Measurements from ENCODE around the gene ASTL.

DNA sequence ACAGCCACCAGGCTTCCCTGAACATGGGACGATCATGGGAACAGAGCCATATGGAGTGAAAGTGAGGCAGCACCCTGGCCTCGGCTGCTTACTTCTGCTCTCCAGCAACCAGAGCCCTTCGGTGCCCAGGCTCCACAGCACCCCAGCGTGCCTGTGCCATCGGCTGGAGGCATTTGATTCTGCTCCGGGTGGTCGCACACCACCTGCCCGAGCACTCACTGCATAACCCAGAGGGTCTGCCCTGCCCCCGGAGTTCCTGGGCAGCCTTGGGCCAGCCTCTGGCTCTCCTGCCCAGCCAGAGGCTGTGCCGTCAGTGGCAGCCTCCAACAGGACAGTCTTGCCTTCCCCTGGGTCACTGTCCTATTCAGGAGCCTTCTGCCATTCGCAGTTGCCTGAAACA is 3.9 kb downstream of the ASTL start:
- TF ChIP-seq EZH2 (IDR thresholded peaks at IDR 0.05; ENCODE audit: borderline replicate concordance, low read depth, low read length, severe bottlenecking), result no peak
- TF ChIP-seq, protein P1, sequence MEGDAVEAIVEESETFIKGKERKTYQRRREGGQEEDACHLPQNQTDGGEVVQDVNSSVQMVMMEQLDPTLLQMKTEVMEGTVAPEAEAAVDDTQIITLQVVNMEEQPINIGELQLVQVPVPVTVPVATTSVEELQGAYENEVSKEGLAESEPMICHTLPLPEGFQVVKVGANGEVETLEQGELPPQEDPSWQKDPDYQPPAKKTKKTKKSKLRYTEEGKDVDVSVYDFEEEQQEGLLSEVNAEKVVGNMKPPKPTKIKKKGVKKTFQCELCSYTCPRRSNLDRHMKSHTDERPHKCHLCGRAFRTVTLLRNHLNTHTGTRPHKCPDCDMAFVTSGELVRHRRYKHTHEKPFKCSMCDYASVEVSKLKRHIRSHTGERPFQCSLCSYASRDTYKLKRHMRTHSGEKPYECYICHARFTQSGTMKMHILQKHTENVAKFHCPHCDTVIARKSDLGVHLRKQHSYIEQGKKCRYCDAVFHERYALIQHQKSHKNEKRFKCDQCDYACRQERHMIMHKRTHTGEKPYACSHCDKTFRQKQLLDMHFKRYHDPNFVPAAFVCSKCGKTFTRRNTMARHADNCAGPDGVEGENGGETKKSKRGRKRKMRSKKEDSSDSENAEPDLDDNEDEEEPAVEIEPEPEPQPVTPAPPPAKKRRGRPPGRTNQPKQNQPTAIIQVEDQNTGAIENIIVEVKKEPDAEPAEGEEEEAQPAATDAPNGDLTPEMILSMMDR (IDR thresholded peaks at IDR 0.05; ENCODE audit: borderline replicate concordance, extremely low read depth, low read length, poor library complexity, severe bottlenecking), result no peak

Data from DND-41 (cell line).